HPDE6-E6E7 (cell line): Measurements from ENCODE around the gene HPD.
"Not testable (repeated sequence)": the region's sequence is repeated elsewhere in the genome, so short reads cannot be mapped to it uniquely, and the experiment has no call there.

Experiments used
- DNase-seq: peaks from one replicate; pipeline ENCODE4 v3.0.0; 2011; ENCODE audit warnings: missing footprints; ENCODE audit errors: extremely low spot score

Gene HPD

GRCh38 chr12:121858662-121859572 lies at the start of gene HPD:
TSS of gene HPD (minus strand) at chr12:121858859. CDS start at chr12:121858823, 36 bp downstream.
- no peak for DNase-seq

GRCh38 chr12:121905746-121906145 lies 47.1 kb upstream of the HPD start:
- no peak for DNase-seq

DNA sequence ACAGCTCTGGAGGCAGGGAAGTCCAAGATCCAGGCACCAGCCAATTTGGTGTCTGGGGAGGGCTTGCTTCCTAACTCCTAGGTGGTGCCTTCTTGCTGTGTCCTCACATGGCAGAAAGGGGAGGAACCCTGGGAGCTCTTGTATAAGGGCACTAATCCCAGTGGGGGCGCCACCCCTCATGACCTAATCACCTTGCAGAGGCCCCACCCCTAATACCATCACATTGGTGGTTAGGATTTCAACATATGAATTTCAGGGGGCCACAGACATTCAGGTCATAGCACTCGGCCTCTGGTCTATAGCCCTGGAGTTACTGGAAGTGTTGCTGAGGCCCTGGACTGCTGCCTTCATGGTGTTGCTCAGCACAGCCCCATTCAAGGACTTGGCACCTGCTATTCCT lies 44.5 kb upstream of the HPD start:
- no peak for DNase-seq

GRCh38 chr12:121899590-121899989 lies 40.9 kb upstream of the HPD start:
- no peak for DNase-seq

DNA sequence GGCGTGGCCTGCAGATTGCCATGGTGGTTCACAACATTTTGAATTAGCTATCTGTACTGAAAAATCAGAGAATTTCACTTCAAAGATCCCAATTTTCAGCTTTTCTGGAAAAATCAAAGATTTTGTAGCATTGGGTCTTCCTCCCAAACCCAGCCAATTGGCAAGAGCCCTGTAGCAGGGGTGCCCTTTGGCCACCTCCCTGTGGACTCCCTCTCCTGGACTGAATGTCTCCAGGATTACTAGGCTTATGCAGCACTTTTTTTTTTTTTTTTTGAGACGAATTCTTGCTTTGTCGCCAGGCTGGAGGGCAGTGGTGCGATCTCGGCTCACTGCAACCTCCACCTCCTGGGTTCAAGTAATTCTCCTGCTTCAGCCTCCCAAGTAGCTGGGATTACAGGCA lies 39.6 kb upstream of the HPD start:
- DNase-seq, result no peak

DNA sequence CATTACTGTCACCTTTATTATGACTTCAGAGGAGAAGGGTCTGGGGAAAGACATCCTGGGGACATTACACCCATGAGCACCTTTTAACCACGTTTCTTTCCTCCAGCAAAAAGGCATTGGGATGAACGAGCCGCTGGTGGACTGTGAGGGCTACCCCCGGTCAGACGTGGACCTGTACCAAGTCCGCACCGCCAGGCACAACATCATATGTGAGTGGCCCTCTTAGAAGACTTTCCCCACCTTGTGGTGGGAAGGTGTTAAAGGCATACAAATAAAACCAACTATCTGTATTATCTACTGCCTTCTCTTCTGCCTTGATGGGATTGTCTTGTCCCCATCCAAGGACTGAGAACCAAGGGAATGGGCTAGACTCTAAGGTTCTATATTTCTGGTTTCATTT lies 36.0 kb upstream of the HPD start:
- no peak for DNase-seq

DNA sequence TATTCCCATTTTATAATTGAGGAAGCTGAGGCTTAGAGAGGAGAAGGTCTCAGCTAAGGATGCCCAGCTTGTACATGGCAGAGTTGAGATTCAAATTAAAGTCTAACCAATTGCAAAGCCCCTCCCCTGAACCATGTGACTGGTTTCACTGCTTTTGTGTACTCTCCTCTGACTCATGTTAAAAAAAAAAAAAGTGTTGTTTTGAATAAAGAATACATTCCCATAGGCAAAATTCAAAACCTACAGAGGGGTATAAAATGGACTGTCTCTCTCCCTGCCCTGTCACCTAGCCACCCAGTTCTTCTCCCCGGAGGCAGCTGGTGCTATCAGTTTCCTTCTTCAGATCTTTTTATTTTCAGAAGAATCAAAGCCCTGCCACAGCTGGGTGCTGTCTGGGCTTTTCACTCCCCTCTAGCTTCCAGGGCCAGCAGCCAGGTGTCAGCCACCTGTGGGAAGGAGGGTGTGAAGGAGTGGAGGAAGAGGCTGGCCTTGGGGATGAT lies 35.4 kb upstream of the HPD start:
- peak; percentile 72 for DNase-seq

- DNase-seq, result no peak
Measured at GRCh38 chr12:121892673-121893561, 34.3 kb upstream of the HPD start.

- DNase-seq, result not testable (repeated sequence)
Measured at GRCh38 chr12:121889661-121890060, 31.0 kb upstream of the HPD start.

DNA sequence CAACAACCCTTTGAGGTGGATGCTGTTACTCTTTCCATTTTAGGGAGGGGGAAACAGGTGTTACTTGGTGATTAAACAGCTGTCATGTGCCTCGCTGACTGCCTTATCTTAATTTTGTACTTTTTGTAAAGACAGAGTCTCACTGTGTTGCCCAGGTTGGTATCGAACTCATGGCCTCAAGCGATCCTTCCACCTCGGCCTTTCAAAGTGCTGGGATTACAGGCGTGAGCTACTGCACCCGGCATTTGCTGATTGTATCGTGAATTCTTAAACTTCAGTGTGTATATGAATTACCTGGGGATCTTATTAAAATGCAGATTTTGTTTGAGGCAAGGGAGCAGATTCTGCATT lies 30.6 kb upstream of the HPD start:
- DNase-seq, result no peak

- DNase-seq, result peak; percentile 94
Measured at GRCh38 chr12:121888478-121889273, 30.0 kb upstream of the HPD start, which contains the start of gene PSMD9. TSS of gene PSMD9 (plus strand) at chr12:121888790. CDS start at chr12:121888857, 67 bp downstream.

DNA sequence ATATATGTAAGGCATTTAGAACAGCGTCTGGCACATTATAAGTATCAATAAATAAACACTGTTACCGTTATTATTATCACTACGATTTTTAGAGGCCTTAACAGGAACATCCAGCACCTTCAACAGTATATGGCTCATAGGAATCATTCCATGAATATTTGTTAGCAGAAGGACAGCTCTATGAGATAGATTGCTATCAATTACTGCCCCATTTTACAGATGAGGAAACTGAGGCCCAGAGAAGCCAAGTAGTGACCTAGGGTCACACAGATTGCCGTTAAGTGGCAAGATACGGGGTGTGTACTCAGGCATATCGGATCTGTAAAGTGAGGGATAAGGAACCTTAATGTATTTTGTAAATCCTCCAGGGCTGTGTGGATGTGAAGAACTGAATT lies 29.4 kb upstream of the HPD start:
- DNase-seq, result no peak

DNA sequence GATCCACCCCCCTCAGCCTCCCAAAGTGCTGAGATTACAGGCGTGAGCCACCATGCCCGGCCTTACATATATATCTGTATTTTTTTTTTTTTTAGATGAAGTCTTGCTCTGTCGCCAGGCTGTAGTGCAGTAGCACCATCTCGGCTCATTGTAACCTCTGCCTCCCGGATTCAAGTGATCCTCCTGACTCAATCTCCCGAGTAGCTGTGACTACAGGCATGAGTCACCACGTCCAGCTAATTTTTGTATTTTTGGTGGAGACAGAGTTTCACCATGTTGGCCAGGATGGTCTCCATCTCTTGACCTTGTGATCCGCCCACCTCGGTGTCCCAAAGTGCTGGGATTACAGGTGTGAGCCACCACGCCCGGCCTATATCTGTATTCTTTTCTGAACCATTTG lies 26.5 kb upstream of the HPD start:
- DNase-seq, result not testable (repeated sequence)

DNA sequence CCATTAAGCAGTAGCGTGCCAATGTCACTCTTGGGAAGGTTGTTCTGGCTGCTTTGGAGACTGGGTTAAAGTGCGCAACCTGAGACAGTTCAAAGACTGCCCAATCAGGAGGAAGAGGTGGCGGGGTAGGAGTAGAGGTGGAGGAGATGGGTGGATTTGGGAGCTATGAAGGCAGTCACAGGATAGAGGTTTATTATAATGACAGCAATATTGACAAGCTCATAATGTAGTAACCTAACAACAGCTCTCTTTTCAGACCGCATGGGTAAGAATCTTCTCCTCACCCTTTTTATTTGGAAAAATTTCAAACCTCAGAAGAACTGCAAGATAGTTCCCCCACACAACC lies 24.6 kb upstream of the HPD start:
- no peak for DNase-seq

DNA sequence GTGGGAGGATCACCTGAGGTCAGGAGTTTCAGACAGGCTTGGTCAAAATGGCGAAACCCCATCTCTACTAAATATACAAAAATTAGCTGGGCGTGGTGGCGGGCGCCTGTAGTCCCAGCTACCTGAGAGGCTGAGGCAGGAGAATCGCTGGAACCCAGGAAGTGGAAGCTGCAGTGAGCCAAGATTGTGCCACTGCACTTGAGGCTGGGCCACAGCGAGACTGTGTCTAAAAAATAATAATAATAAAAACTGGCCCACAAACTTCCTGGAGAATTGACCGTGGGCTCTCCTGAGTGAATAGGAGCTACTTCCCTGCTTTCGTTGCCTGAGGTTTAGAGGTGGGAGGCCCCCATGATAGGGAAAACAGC lies 17.4 kb upstream of the HPD start:
- not testable (repeated sequence) for DNase-seq

- DNase-seq, result no peak
Measured at GRCh38 chr12:121875582-121875981, 16.9 kb upstream of the HPD start.

DNA sequence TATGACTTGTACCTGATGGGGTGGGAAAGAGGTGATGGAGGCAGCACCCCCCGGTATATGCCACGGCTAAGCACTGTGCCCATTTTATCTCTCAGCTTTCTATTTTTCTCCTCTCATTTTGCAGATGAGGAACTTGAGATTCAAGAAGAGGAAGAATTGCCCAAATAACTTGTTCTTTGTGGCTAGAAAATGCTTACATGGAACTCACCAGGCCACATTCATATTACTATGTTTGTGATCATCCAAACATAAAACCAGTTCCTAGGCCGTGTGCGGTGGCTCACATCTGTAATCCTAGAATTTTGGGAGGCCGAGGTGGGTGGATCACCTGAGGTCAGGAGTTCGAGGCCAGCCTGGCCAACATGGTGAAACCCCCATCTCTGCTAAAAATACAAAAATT lies 15.4 kb upstream of the HPD start:
- no peak for DNase-seq

DNA sequence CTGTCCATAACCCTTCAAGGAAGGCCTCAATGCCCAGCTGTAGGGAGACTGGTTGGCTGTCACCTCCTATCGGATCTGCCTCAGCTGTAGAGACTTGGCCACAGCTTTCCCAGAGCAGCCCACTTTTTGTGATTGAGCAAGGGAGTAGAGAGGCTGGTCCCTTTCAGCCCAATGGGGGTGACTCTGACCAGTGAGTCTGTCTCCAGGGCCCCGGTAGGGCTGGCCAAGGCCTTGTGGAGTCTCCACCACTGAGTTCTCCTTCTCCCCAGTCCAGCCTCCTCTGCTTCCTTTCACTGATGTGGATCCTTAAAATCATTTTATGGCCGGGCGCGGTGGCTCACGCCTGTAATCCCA lies 14.5 kb upstream of the HPD start:
- no peak for DNase-seq

- peak; percentile 52 for DNase-seq
Measured at GRCh38 chr12:121872546-121873215, 14.0 kb upstream of the HPD start.

DNA sequence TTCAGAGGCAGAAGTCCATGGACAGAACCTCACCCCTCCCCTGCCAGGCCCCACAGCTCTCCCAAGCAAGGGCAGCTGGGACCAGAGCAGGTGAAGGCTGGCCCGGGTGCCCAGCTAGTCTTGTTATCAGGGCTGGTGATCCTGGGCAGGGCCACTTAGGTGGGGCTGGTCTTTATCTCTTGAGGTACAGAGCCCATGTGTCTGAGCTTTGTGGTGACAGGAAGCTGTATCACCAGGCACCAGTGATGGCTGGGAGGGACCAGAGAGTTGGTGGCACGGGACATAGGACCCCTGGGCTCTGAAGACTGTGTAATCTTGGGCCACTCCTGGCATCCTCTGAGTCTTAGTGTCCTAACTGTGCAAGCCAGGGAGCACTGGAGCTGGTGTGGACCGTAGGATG lies 12.8 kb upstream of the HPD start:
- no peak for DNase-seq

GRCh38 chr12:121869229-121869628 lies 10.6 kb upstream of the HPD start:
- DNase-seq, result not testable (repeated sequence)
